CD4-positive, alpha-beta T cell treated with Interleukin-21 for 1 hour (primary cell): Measurements from ENCODE around the gene PPP5C.
"Not testable (repeated sequence)": the region's sequence is repeated elsewhere in the genome, so short reads cannot be mapped to it uniquely, and the experiment has no call there.

Experiments used
- DNase-seq: peaks from one replicate; pipeline ENCODE4 v3.0.0-alpha.2; 2020

Gene PPP5C

DNA sequence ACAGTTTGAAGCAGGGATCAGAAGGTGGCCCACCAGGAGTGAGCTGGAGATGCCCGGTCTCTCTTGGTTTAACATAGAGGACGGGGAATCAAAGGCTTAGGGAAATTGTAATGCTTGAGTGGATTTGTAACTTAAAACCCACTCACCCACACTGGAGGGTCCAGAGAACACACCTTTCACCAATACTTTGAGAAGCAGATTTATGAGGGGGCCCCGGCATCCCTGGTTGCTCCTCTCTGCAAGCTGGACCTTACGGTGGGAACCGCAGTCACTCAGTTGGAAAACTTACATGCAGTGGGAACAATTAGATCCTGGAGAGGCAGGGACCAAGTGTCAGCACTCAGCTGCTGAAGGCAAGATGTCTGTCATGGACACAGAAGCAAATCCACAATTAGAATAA is 20.5 kb downstream of the PPP5C start:
- no peak for DNase-seq

DNA sequence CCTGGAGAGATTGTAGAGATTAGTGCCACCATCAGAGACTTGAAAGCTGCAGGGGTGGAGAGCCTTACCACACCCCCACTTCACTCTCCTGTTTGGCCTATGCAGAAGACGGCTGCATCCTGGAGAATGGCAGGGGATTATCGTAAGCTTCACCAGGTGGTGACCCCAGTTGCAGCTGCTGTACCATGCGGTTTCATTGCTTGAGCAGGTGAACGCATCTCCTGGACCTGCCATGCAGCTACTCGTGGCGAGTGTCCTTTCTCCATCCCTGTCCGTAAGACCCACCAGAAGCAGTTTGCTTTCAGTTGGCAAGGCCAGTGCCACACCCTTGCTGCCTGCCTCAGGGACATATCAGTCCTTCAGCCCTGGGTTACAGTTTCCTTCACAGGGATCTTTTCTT is 21.2 kb downstream of the PPP5C start:
- DNase-seq = no peak

DNA sequence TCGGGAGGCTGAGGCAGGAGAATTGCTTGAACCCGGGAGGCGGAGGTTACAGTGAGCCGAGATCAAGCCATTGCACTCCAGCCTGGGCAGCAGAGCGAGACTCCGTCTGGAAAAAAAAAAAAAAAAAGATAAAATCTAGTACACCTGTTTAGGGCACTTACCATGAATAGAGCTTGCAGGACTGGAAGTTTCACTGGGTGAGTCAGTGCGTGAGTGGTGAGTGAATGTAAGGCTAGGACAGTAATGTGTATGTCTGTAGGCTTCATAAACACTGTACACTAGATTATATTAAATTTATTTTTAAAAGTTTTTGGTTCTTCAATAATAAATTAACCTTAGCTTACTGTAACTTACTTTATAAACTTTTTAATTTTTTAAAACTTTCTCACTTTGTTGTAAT is 22.9 kb downstream of the PPP5C start:
- no peak for DNase-seq

DNA sequence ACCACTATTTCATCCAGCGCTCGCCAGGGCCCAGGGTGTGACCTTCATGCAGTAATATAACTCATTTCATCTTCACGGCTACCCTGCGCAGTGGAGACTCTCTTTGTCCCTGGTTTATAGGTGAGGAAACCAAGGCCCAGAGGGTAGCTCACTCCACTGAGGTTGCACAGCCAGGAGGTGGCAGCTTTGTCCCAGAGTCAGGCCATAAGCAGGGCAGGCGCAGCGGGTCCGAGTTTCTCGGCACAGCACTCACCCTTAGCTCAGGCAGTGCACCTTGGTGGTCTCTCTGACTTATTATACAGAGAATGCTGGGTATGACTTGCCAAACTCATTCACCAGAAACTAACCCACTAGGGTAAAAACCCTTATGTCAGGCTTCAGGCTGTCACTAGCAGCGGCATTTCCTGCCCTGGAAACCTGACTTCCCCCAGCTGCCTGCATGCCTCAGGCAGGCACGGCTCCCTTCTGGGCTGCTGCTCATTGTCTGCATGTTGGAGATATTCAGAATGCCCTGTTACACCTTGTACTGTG is 24.5 kb downstream of the PPP5C start:
- DNase-seq = no peak

DNA sequence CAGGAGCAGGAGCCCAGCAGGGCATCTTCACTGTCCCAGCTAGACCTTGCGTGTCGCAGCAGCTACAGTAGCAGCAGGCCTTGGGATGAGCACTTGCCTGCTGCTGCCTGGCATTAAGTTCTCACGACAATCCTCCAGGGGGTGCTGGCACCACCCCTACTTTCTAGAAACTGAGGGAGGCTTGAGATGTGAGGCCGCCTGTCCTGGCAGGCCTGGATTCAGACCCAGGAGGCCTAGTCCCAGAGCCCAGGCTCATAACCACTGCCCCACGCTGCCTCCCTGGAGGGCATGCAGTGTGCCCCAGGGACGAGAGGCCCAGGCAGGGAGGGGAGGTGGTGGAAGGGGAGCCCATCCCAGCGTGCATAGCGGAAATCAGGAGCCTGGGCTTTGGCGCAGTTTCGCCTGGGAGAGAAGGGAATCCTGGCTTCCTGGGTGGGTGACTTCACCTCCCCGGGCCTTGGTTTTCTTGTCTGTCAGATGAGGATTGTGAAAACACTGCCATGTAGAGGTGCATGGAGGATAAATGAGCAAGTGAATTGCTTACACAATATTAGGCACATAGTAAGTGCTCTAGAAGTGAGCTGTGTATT is 26.1 kb downstream of the PPP5C start:
- no peak for DNase-seq

DNA sequence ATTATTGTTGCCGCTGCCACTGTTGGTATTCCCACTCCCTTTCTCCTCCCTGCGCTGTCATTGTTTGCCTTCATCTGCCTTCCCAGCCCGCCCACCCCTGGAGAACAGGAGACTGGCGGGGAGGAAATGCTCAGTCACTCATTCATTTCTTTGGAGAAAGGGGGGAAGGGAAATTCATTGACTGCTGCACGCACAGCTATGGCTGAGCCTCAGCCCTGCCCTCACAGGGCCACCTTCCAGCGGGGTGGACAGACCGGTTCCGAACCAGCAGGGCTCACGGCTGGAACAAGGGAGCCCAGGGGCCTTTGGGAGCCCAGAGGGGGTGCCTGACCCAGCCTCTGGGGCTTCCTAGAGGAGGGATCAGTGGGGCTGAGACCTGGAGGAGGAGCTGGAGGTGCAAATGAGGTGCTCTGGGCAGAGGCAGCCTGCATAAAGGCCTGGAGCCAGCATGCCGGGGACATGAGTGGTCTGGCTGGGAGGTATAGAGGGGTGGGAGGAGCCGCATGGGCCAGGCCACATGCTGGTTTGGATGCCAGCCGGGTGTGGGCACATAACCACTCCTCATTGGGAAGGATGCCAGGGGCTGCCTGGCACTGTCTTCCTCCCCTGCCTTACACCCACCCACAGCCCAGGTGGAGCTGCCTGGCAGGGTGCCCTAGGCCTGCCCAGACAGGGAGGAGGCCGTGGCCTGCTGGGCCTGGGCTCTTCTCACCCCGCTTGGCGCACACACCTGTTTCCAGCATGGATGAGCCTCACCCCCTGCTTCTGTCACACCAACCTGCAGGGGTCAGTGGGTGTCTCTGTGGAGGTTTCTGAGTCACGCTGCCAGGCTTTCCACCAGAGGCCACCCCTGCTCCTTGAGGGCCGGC is 26.8 kb downstream of the PPP5C start:
- DNase-seq = no peak

DNA sequence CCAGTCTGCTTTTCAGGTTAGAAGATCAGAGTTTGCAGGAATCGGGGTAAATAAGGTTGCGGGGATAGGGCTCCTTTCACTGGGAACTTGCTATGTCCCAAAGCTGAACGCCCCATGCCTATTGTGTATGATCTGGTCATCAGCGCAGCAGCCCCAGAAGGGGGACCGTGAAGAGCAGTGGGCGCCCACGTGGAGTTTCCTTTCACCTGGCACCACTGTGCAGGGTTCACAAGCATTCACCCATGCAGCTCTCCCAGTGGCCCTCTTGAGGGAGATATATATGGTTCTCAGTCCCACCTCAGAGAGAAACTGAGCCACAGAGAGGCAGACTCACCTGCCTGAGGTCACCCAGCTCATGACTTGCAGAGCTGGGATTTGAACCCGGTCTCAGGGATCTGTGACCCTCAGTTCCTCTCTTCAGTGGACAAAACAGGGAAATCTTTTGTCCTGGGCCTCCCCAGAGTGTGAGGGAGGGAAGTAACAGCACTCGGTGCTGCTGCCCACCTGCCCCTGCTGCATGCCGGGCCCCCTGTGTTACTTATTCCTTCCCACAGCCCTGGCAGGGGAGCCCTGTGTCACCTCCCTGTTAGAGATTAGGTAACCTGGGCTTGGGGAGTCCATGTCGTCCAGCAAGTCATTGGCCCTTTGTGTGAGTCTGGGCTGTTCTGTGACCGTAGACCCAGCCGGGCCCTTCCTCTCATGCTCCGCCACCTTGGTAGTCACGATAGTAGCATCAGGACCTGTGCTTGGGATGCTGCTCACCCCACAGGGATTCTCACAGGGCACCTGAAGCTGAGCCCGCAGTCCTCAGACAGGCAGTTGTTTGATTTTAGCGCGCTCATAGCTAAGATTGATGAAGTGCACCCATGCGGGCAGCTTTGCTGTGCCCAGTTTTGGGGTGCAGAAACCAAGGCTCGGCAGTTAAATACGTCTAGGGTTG is 27.9 kb downstream of the PPP5C start:
- DNase-seq = no peak

DNA sequence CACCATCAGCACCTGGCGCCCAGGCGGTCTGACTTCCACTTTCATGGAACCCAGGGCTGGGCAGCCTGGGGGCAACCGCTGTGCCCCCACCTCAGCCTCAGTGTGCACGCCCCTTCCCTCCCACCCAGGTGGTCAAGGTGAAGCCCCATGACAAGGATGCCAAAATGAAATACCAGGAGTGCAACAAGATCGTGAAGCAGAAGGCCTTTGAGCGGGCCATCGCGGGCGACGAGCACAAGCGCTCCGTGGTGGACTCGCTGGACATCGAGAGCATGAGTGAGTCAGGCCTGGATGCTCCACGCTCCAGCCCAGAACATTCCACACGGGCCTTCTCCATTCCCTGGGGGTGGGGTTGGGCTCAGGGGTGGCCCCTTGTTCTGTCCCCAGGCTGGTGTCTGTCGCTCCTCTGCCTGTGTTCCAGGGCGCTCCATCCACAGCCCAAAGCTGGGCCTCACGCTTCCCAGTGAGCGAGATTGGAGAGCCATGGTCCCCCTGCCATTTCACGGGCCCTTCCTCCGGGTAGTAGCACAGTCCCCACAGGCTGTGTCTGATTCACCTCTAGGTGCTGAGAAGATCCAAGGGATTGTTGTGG is 28.7 kb downstream of the PPP5C start:
- not testable (repeated sequence) for DNase-seq

DNA sequence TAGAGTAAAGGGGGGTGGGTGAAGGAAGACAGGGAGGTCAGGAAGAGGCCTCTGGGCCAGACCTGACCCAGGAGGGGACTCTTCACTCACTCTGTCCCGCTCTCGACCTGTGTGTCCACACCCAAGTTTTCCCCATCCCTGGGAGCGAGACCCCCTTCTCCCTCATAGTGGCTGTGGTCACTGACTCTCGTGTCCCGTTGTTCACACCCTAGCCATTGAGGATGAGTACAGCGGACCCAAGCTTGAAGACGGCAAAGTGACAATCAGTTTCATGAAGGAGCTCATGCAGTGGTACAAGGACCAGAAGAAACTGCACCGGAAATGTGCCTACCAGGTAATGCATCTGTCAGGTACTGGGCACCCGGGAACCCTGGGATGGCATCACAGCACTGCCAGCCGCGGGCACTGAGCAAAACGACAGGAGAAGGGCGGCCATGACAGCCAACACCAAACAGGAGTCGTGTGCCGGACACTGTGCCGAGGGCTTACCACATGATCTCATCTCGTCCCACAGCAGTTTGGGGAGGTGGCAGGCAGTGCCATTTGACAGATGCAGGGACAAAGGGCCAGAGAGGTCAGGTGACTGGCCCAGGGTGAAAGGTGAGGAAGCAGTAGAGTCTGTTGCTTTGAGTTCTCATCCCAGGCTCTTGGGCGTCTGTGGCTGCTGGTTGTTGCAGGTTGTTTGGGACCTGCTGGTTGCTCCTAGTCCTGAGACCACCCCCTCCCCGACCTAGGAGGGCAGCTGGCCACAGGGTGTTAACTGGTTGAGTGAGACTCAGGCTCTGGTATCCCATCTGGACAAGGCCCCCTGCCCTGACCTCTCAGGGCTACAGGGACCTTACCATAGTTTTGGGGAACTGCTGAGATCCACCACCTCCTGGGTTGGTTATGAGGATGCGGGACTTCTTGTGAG is 29.6 kb downstream of the PPP5C start:
- no peak for DNase-seq

DNA sequence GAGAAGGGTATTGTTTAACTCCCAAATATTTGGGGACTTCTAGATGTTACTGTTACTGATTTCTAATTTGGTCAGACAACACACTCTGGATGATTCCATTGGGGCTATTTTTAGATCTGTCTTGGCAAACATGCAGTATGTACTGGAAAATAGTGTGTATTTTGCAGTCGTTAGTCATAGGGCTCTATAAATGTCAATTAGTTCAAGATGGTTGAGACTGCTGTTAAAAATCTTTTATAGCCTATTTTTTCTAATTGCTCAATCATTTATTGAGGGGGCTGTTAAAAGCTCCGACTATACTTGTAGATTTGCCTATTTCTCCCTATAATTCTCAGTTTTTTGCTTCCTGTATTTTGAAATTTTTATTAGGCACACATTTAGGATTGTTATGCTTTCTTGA is 31.4 kb downstream of the PPP5C start:
- DNase-seq = no peak

DNA sequence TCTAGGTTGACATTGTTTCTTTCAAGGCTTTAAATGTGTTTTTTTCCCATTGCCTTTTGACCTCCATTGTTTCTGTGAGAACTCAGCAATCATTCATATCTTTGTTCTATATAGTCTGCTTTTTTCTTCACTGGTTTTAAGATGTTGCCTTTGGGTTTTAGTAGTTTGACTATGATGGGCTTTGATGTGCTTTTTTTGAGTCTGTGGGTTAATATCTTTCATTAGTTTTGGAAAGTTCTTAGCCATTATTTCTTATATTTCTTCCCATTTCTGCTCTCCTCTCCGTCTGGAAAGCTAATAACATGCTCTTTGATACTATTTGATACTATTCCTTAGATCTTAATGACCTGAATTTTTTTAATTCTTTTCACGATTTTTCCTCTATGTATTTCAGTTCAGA is 33.8 kb downstream of the PPP5C start:
- DNase-seq = no peak

DNA sequence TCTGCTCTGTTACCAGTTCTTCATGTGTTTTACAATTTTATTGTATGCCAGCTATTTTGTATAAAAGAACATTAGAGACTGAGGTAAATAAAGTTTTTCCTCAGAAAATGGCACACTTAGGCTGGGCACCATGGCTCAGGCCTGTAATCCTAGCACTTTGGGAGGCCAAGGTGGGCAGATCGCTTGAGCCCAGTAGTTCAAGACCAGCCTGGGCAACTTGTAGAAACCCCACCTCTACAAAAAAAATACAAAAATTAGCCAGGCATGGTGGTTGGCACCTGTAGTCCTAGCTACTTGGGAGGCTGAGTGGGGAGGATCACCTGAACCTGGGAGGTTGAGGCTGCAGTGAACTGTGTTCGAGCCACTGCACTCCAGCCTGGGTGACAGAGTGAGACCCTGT is 34.5 kb downstream of the PPP5C start:
- no peak for DNase-seq

DNA sequence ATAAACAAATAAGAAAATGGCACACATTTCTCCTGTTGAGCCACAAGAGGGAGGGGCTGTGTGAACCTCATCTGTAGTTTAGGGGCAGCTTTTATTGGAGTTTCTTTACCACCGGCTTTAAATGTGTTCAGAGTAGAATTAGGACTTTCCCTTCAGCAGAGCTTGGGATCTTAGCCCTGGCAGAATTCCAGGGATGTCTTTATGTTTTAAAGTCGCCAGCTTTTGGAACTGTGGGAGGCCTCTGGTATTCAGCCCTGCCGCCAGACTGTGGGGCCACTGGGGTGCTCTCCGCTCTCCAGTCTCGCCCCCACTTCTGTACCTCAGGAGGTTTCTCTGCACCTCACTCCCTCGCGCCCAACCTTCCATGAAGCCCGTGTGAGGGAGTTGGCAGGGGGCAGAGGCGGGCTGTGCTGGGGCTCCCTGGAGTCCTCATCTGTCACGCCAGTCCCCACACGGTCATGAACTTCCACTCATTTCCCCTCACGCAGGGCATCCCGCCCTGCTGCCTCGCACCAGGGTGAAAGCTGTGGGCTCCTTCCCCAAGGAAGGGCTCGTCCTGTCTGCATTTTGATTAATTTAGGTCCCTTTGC is 35.0 kb downstream of the PPP5C start:
- no peak for DNase-seq

DNA sequence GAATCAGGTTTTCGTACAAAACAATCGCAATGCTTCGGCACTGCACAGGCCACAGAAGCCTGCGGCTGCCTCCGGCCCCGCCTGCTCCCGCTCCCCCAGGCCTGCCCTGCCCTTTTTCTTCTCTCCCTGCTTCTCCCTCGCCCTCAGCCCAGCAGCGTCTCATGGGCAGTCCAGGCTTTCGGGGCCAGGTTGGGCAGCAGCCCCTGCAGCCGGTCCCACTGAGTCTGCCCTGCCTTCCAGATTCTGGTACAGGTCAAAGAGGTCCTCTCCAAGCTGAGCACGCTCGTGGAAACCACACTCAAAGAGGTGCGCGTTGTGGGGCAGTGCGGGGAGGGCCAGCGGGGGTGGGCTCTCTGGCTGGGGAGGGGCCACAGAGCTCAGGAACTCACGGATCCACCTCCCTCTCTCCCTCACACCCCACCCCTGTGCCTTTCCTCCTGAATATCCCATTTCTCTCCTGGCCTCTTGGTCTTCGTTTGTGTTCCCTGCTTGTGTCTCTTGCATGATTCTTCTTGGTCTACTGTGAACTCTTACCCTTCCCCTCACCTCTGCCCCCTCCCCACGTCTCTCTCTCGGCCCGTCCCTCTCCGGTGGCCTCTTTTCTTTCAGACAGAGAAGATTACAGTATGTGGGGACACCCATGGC is 36.4 kb downstream of the PPP5C start:
- DNase-seq = no peak

DNA sequence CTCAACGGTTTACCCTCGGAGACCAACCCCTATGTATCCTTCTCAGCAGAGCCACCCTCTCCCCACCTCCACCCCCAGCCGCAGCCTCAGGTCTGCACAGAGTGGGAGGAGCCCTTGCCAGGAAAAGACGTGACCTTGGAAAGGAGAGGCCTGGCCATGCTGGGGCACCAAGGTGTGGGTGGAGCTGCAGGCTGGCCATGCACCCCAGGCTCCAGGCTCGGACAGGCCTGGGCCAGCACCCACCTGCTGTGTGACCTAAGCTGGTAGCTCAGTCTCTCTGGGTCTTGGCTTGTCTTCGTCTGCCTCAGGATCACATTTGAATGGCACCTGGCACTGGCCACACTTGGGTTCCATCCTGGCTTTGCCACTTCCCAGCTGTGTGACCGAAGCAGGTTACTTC is 37.0 kb downstream of the PPP5C start:
- no peak for DNase-seq

DNA sequence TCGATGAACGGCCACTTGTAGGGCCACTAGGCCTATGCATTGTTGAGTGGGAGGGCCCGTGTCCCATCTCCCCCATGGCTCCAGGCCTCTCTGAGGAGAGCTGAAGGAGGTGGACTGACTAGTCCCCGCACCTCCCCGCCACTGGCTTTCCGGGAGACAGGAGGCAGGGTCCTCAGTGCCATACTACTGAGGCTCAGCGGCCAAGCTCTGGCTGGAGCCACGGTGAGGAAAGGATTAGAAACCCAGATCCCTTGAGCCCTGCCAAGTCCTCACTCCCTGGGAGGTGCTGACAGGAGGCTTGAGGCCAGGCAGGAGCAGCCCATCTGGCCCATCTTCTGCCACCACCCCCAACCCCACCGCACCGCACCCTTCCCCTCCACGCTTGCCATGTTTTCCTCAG is 37.5 kb downstream of the PPP5C start:
- DNase-seq = no peak

DNA sequence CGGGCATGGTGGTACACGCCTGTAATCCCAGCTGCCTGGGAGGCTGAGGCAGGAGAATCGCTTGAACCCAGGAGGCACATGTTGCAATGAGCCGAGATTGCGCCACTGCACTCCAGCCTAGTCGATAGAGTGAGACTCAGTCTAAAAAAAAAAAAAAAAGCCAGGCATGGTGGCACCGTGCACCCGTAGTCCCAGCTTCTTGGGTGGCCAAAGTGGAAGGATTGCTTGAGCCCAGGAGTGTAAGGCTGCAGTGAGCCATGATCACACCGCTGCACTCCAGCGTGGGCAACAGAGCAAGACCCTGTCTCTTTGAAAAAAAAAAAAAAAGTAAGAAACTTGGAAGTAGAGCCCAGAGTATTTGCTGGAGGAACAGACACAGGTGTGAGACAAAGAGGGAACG is 38.7 kb downstream of the PPP5C start:
- no peak for DNase-seq

DNA sequence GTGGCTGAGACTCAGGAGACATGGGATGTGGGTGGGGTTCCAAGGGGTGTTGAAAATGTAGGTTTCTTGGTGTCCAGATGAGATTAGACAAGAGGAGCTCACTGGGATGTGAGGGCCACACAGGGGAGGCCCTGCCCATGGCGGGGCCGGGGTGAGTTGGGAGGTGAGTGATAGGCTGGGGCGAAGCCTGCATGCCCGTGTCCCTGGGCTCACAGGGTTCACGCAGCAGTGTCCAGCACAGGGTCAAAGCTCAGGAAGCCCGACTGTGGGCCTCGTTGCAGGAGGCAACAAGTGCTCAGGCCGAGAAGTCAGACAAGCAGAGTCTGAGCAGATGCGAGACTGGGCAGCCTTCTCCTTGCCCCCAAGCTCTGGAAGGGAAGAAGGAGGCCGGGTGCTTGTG is 39.3 kb downstream of the PPP5C start:
- DNase-seq = no peak

DNA sequence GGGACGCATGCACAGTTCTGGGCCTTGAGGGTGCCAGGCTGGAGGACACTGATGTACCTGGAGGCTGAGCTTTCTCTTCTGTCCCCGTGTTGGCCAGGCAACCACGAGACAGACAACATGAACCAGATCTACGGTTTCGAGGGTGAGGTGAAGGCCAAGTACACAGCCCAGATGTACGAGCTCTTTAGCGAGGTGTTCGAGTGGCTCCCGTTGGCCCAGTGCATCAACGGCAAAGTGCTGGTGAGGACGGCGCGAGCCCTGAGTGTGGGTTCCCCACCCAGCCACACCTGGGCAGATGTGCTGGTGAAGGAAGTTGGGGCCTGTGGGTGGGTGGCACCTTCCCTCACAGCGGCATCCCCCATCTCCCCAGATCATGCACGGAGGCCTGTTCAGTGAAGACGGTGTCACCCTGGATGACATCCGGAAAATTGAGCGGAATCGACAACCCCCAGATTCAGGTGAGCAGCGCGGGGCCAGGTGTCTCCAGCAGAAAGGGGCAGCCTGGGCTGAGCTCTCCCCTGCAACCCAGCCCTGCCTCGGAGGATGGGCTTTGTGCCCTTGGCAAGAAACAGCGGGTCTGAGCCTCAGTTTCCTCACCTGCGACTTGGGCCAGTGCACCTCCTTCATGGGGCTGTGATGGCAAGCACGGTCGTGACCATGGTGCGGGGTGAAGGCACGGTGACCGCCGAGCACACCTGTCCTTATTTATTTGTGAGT is 40.3 kb downstream of the PPP5C start:
- DNase-seq = no peak

DNA sequence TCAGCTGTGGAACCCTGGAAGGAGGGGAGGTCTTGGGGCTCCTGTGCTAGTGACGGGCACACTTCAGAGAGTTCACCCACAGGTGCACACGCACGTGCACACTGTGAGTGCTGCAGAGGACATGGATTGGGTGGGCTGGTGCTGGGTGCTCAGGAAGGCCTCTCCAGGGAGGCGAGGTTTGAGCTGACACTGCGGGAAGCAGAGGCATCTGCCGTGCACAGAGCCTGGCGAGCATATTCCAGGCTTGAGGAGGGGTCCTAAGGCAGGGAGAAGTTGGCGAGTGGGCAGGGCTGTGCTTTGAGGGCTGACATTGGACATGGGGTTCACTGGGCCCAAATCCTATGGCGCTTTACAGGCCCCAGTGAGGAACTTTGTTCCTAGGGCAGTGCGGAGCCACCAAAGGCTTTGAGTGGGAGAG is 40.8 kb downstream of the PPP5C start:
- no peak for DNase-seq
